ENCODE results near the gene RNASE2.

GRCh38 chr14:20956376-20956976 lies 1.2 kb downstream of the RNASE2 start:
- TF ChIP-seq, protein P1, sequence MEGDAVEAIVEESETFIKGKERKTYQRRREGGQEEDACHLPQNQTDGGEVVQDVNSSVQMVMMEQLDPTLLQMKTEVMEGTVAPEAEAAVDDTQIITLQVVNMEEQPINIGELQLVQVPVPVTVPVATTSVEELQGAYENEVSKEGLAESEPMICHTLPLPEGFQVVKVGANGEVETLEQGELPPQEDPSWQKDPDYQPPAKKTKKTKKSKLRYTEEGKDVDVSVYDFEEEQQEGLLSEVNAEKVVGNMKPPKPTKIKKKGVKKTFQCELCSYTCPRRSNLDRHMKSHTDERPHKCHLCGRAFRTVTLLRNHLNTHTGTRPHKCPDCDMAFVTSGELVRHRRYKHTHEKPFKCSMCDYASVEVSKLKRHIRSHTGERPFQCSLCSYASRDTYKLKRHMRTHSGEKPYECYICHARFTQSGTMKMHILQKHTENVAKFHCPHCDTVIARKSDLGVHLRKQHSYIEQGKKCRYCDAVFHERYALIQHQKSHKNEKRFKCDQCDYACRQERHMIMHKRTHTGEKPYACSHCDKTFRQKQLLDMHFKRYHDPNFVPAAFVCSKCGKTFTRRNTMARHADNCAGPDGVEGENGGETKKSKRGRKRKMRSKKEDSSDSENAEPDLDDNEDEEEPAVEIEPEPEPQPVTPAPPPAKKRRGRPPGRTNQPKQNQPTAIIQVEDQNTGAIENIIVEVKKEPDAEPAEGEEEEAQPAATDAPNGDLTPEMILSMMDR (IDR thresholded peaks at IDR 0.05), result no peak
- TF ChIP-seq ZFX (IDR thresholded peaks at IDR 0.05; ENCODE audit: borderline replicate concordance), result no peak

Measured in 22Rv1 (cell line).